Karpas-422 (cell line): ENCODE results near the gene GNAS. TPM values are rescaled to one million over a fixed set of nuclear protein-coding genes. Genes with fewer than 3 reads are reported as not detected.
"Not testable (repeated sequence)": the region's sequence is repeated elsewhere in the genome, so short reads cannot be mapped to it uniquely, and the experiment has no call there.

Source experiments
- DNase-seq: peaks from one replicate; pipeline ENCODE4 v3.0.0-alpha.2; 2015
- H2AFZ ChIP-seq: fragments of 200-600 bp; sonication (generic); 2 replicates; pipeline ENCODE4 v1.6.1; 2014; ENCODE audit warnings: antibody characterized with exemption, low read length, mixed read lengths
- H3K27ac ChIP-seq: fragments of 200-600 bp; sonication (generic); 2 replicates; pipeline ENCODE4 v1.5.1; 2014; ENCODE audit warnings: mild to moderate bottlenecking, low read length, moderate library complexity
- H3K27me3 ChIP-seq: fragments of 200-600 bp; sonication (generic); 2 replicates; pipeline ENCODE4 v1.6.1; 2014; ENCODE audit warnings: low read length, mixed read lengths
- H3K36me3 ChIP-seq: fragments of 200-600 bp; sonication (generic); 2 replicates; pipeline ENCODE4 v1.6.1; 2014; ENCODE audit warnings: low read length, mixed read lengths; ENCODE audit not compliant: insufficient read depth
- H3K4me1 ChIP-seq: fragments of 200-600 bp; sonication (generic); 2 replicates; pipeline ENCODE4 v1.6.1; 2014; ENCODE audit warnings: mild to moderate bottlenecking, low read length, mixed read lengths
- H3K4me2 ChIP-seq: fragments of 200-600 bp; sonication (generic); 2 replicates; pipeline ENCODE4 v1.6.1; 2014; ENCODE audit warnings: low read length, low read depth, mild to moderate bottlenecking; ENCODE audit not compliant: poor library complexity, severe bottlenecking
- H3K4me3 ChIP-seq: fragments of 200-600 bp; sonication (generic); 2 replicates; pipeline ENCODE4 v1.5.1; 2014; ENCODE audit warnings: mild to moderate bottlenecking, antibody characterized with exemption, low read length, mixed read lengths
- H3K79me2 ChIP-seq: fragments of 200-600 bp; sonication (generic); 2 replicates; pipeline ENCODE4 v1.6.1; 2014; ENCODE audit warnings: mild to moderate bottlenecking, low read length, mixed read lengths
- H3K9ac ChIP-seq: fragments of 200-600 bp; sonication (generic); 2 replicates; pipeline ENCODE4 v1.6.0; 2014; ENCODE audit warnings: low read length
- H3K9me2 ChIP-seq: fragments of 200-600 bp; sonication (generic), shearing (Covaris generic); replicated peaks from 2 replicates; pipeline ENCODE4 v1.6.0; 2014; ENCODE audit warnings: mild to moderate bottlenecking, low read length, moderate library complexity; ENCODE audit not compliant: insufficient read depth
- H3K9me3 ChIP-seq: fragments of 300-700, 200-600 bp; sonication (generic); 2 replicates; pipeline ENCODE4 v1.6.1; 2014; ENCODE audit warnings: low read length, mixed read lengths
- H4K20me1 ChIP-seq: fragments of 200-600 bp; sonication (generic); 2 replicates; pipeline ENCODE4 v1.6.1; 2014; ENCODE audit warnings: mild to moderate bottlenecking, antibody characterized with exemption, low read length, low read depth; ENCODE audit not compliant: insufficient read depth
- total RNA-seq: library from RNA; depleted of rRNA; stranded (reverse); fragments of >200 nt; shearing (Covaris generic); gene quantifications from 2 replicates; pipeline ENCODE4 v1.2.3, GENCODE V29; 2014; ENCODE audit warnings: low replicate concordance

Gene GNAS
- total RNA-seq, 1 experiment from 2014 or later, result 624 TPM

DNA sequence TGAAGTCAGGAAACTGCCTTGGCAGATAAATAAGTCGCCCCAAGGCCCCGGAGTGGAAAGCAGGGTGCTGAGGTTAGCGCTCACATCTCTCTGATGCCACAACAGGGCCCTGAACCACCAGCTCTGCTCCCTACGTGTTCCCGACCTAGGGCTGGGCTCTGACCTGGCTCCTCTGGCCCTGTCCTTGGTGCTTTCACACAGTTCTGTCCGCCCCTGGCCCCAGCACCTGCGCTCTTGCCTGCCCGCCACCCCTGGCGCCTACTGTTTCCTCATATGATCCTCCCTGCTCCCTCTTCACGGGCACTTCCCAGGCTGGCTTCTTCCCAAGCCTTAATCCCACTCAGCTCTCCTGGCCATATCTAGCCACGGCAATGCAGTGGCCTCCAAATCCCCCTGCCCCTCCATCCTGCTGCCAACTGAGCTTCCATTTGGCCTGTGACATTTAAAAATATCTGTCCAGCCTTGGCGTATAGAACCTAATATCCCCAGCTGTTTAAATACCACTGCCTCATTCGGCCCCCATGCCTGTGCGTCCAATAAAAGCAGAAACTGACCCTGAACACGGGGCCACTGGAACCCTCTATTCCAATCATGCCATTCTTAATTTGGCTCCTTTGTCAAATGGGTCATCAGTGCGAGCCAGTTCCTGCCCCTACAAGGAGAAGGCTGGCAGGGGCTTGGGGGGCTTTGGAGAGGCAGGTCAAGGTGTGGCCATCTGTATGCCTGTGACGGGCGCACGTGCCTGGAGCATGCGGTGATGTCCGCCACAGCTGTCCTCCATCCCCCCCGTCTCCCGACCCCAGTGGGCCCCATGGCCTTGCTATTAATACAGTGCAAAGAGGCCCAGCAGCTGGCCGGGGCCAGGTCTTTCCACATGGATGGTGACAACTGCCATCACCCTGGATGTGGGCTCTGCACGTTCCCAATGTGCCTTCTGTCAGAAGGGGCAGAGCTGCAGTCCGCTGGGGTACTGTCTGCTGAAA is 29.5 kb upstream of the GNAS start:
- Histone ChIP-seq H3K4me2 (no peak overlapping the region), H3K4me1 (no peaks in the 10 kb centered on the region), H4K20me1 (0 out of 2 replicates have a peak, but pooled peaks cover 5% of the 10 kb centered on the region), H3K9me3 (no peaks in the 10 kb centered on the region), H3K27me3 (no peaks in the 10 kb centered on the region), H2AFZ (no peak overlapping the region), H3K4me3 (no peak overlapping the region), H3K9me2 (no peaks in the 10 kb centered on the region), H3K79me2 (peaks cover 3% of the 10 kb centered on the region), H3K27ac (no peak overlapping the region), H3K36me3 (no peaks in the 10 kb centered on the region), H3K9ac (no peak overlapping the region)
- DNase-seq, result no peak

DNA sequence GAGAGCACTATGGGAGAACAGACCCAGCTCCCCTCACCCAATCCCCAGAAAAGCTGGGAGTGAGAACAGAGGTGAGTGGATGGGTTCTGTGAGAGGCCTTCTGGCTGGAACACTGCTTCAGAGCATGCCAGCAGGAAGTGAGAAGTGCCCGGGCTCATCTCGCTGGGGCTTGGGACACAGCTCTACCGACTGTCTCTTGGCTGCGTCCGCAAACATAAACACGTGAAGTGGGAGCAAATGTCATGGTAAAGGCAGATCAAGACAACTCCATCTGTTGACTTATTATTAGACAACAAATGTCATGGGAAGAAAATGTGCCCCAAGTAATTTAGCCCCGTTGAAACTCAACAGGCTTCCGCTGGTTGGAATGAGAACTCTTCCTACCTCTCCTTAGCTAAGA is 27.7 kb upstream of the GNAS start:
- H3K9ac ChIP-seq, result no peak overlapping the region
- no peak for DNase-seq
- no peak overlapping the region for H3K4me2 ChIP-seq
- 0 out of 2 replicates have a peak, but pooled peaks cover 7% of the 10 kb centered on the region for H4K20me1 ChIP-seq
- no peaks in the 10 kb centered on the region for H3K9me2 ChIP-seq
- H3K36me3 ChIP-seq, result no peaks in the 10 kb centered on the region
- no peak overlapping the region for H3K4me3 ChIP-seq
- H3K9me3 ChIP-seq, result no peaks in the 10 kb centered on the region
- H3K27ac ChIP-seq, result no peak overlapping the region
- H3K79me2 ChIP-seq, result peaks cover 12% of the 10 kb centered on the region
- H3K4me1 ChIP-seq, result no peaks in the 10 kb centered on the region
- H3K27me3 ChIP-seq, result no peaks in the 10 kb centered on the region
- H2AFZ ChIP-seq, result no peak overlapping the region

DNA sequence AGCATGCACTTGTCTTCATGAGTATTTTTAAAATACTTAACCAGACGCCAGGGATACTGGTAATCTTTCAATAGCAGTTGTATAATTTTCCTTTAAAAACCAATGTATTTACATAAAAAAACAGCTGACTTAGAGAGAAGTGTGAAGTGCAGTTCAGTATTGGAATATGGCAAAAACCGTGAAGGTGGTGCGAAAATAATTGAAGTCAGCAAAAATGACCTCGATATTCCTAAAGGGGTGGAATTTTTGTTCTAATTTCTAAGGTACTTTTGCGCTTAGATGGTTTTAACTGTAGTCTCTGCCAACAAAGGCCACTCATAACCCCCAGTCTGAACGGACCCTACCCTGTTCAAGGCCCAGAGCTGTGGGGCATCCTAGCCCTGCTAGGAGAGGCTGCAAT is 27.1 kb upstream of the GNAS start:
- no peak overlapping the region for H3K27ac ChIP-seq

DNA sequence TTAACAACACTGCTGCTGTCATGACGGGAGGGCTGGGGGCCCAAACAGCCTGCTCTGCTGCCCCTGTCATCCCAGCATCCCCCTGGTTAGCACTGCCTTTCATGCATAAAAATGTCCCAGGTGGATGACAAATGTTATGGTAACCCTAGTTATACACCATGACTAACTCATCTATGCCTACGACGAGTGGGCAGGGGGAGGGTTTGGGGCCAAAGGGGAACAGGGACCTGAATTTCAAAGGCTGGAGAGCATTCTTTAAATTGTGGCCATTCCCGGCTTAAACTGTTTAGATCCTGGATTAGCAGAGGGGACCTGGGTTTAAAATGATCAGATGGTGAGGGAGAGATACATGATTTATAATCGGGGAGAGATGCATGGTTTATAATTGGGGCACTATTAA is 26.2 kb upstream of the GNAS start:
- Histone ChIP-seq H2AFZ (no peak overlapping the region), H4K20me1 (0 out of 2 replicates have a peak, but pooled peaks cover 7% of the 10 kb centered on the region), H3K79me2 (peaks cover 23% of the 10 kb centered on the region), H3K4me1 (no peaks in the 10 kb centered on the region), H3K27ac (no peak overlapping the region), H3K4me2 (no peak overlapping the region), H3K36me3 (no peaks in the 10 kb centered on the region), H3K9me3 (no peaks in the 10 kb centered on the region), H3K4me3 (no peak overlapping the region), H3K27me3 (no peaks in the 10 kb centered on the region), H3K9ac (no peak overlapping the region), H3K9me2 (no peaks in the 10 kb centered on the region)
- DNase-seq, result no peak

More for the DNA sequence above, 27.1 kb upstream of the GNAS start:
- Histone ChIP-seq H3K79me2 (peaks cover 15% of the 10 kb centered on the region), H3K9me3 (no peaks in the 10 kb centered on the region), H3K4me2 (no peak overlapping the region), H3K4me1 (no peaks in the 10 kb centered on the region), H3K4me3 (no peak overlapping the region), H3K27me3 (no peaks in the 10 kb centered on the region), H4K20me1 (0 out of 2 replicates have a peak, but pooled peaks cover 7% of the 10 kb centered on the region), H3K36me3 (no peaks in the 10 kb centered on the region), H2AFZ (no peak overlapping the region), H3K9me2 (no peaks in the 10 kb centered on the region), H3K9ac (no peak overlapping the region)
- DNase-seq, result no peak

DNA sequence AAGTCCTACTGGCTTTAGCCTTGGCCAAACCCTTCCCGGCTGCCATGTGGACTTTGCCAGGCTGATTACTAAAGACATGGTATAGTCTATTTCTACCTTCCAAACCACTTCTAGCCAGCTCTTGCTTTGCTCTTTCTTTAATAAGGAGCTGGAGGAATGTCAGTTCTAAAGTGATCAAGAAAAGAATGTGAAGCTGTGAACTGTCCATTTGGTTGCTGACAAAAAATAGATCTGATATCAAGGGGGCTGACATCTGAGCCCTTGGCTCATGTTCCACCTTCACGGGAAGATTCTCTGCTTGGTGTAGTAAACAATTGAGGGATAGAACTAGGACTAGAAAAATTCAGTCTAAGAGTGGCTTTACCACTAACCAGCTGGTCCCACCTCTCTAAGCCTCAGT is 24.4 kb upstream of the GNAS start:
- H3K9me3 ChIP-seq, result no peaks in the 10 kb centered on the region
- H3K9ac ChIP-seq, result no peak overlapping the region
- H2AFZ ChIP-seq, result no peak overlapping the region
- H4K20me1 ChIP-seq, result 0 out of 2 replicates have a peak, but pooled peaks cover 7% of the 10 kb centered on the region
- H3K27me3 ChIP-seq, result no peaks in the 10 kb centered on the region
- H3K79me2 ChIP-seq, result peaks cover 41% of the 10 kb centered on the region
- no peaks in the 10 kb centered on the region for H3K4me1 ChIP-seq
- H3K4me3 ChIP-seq, result no peak overlapping the region
- peaks cover 11% of the 10 kb centered on the region; the same call in 1 of the 2 replicates for H3K36me3 ChIP-seq
- H3K9me2 ChIP-seq, result no peaks in the 10 kb centered on the region
- DNase-seq, result no peak
- no peak overlapping the region for H3K4me2 ChIP-seq
- no peak overlapping the region for H3K27ac ChIP-seq

DNA sequence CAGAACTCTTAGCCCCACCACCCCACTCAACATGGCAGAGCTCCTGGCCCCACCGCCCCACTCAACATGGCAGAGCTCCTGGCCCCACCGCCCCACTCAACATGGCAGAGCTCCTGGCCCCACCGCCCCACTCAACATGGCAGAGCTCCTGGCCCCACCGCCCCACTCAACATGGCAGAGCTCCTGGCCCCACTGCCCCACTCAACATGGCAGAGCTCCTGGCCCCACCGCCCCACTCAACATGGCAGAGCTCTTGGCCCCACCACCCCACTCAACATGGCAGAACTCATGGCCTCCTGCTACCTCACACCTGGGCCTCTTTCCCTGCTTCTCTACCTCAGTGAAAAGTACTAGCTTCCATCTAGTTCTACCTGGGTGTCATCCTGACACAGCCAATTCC is 23.7 kb upstream of the GNAS start:
- H3K79me2 ChIP-seq, result peaks cover 48% of the 10 kb centered on the region
- H3K9ac ChIP-seq, DNase-seq, H3K27me3 ChIP-seq, H3K27ac ChIP-seq, H3K9me2 ChIP-seq, H3K4me3 ChIP-seq, H2AFZ ChIP-seq, H3K9me3 ChIP-seq, H3K4me1 ChIP-seq, H3K4me2 ChIP-seq, H4K20me1 ChIP-seq: not testable (repeated sequence)
- peaks cover 11% of the 10 kb centered on the region; the same call in 1 of the 2 replicates for H3K36me3 ChIP-seq

DNA sequence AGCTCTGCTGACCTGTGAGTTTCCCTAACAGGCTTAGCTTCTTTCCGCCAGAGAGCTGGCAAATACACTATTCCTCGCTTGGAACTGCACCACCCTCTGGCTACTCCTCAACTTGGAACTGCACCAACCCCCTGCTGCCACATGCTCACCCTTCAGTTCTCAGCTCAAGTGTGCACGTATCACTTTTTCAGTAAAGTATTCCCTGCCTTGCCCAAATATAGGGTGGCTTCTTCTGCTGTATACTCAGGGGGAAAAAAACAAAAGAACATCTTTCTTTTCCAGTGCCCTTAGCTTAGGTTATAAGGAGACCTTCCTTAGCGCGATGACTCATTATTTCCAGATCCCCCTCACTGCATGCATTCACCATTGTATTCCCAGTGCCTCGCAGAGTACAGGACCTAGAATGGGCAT is 23.0 kb upstream of the GNAS start:
- no peak overlapping the region for H3K9ac ChIP-seq
- no peaks in the 10 kb centered on the region for H3K27me3 ChIP-seq
- no peak overlapping the region for H3K4me2 ChIP-seq
- no peaks in the 10 kb centered on the region for H3K9me3 ChIP-seq
- 0 out of 2 replicates have a peak, but pooled peaks cover 7% of the 10 kb centered on the region for H4K20me1 ChIP-seq
- H3K36me3 ChIP-seq, result peaks cover 15% of the 10 kb centered on the region; the same call in 1 of the 2 replicates
- H3K9me2 ChIP-seq, result no peaks in the 10 kb centered on the region
- H2AFZ ChIP-seq, result no peak overlapping the region
- H3K27ac ChIP-seq, result no peak overlapping the region
- no peak overlapping the region for H3K4me3 ChIP-seq
- no peaks in the 10 kb centered on the region for H3K4me1 ChIP-seq
- no peak for DNase-seq
- peaks cover 53% of the 10 kb centered on the region for H3K79me2 ChIP-seq

DNA sequence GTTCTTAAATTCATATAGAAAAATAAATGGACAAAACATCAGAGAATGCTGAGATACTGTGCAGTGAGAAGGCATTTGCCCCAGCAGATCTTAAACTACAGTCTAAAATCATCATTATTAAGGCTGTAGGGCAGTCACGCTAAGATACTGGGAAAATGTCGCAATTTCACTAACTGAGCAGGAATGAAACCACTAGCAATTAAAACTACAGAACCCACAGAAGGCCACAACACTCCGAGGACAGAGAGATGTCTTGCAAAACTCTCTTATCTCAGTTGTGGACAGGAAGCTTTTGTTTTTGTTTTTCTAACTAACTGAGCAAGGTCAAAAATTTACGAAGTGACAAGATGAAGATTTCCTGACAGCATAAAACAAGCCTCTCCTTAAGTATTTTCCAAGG is 20.1 kb upstream of the GNAS start:
- Histone ChIP-seq H3K4me3 (no peak overlapping the region), H4K20me1 (0 out of 2 replicates have a peak, but pooled peaks cover 3% of the 10 kb centered on the region), H3K9me2 (no peaks in the 10 kb centered on the region), H3K4me2 (no peak overlapping the region), H3K9me3 (no peaks in the 10 kb centered on the region), H3K9ac (no peak overlapping the region), H3K79me2 (peaks cover 76% of the 10 kb centered on the region), H3K27ac (no peak overlapping the region), H3K27me3 (no peaks in the 10 kb centered on the region), H3K36me3 (peaks cover 19% of the 10 kb centered on the region; the same call in 1 of the 2 replicates), H2AFZ (no peak overlapping the region), H3K4me1 (no peaks in the 10 kb centered on the region)
- no peak for DNase-seq
